K562 (cell line): ENCODE results near the gene ACP4. TPM values are rescaled to one million over a fixed set of nuclear protein-coding genes. Genes with fewer than 3 reads are reported as not detected.

Source experiments
- ARNT ChIP-seq, 2 experiments: fragments of 450-650 bp; IDR thresholded peaks; 2 replicates each; pipeline ENCODE4 v1.6.1; 2016; ENCODE audit warnings: mild to moderate bottlenecking in 1 of 2
- ATF2 ChIP-seq: sonication (generic); formaldehyde crosslinking; IDR thresholded peaks from 2 replicates; pipeline ENCODE4 v1.8.1; 2022; ENCODE audit warnings: missing genetic modification reagents
- ATF7 ChIP-seq: fragments of 450-650 bp; IDR thresholded peaks from 2 replicates; pipeline ENCODE4 v1.7.1; 2014; ENCODE audit warnings: mild to moderate bottlenecking, moderate library complexity
- CBFA2T3 ChIP-seq: fragments of 450-650 bp; IDR thresholded peaks from 2 replicates; pipeline ENCODE4 v1.6.1; 2017
- CHD1 ChIP-seq: fragments of 200-600 bp; sonication (generic); IDR thresholded peaks from one replicate; pipeline ENCODE4 v1.6.1; 2012; ENCODE audit warnings: mild to moderate bottlenecking, moderate library complexity, low read length, inconsistent platforms
- CHD4 ChIP-seq: fragments of 200-600 bp; sonication (generic); IDR thresholded peaks from 3 replicates; pipeline ENCODE4 v1.6.1; 2012; ENCODE audit warnings: low read depth, mild to moderate bottlenecking, mixed read lengths, low read length, inconsistent platforms; ENCODE audit not compliant: insufficient read depth, insufficient replicate concordance, poor library complexity, severe bottlenecking
- DIDO1 ChIP-seq: fragments of 450-650 bp; IDR thresholded peaks from 2 replicates; pipeline ENCODE4 v1.6.1; 2016; ENCODE audit warnings: low read depth, missing biosample characterization, missing genetic modification characterization
- EGR1 ChIP-seq: fragments of 450-650 bp; conservative IDR thresholded peaks from 2 replicates; pipeline ENCODE4 v1.6.1; 2017; ENCODE audit warnings: mild to moderate bottlenecking
- ELK1 ChIP-seq: sonication (generic); formaldehyde crosslinking; IDR thresholded peaks from 2 replicates; pipeline ENCODE4 v1.8.1; 2022; ENCODE audit warnings: missing genetic modification reagents
- FOS ChIP-seq: IDR thresholded peaks from 3 replicates; pipeline ENCODE4 v1.6.1; 2011; ENCODE audit not compliant: insufficient read length; ENCODE audit errors: extremely low read depth
- FOXJ3 ChIP-seq: sonication (generic); formaldehyde crosslinking; IDR thresholded peaks from 2 replicates; pipeline ENCODE4 v1.4.0; 2020; ENCODE audit warnings: mild to moderate bottlenecking, missing genetic modification reagents
- HDAC3 ChIP-seq: fragments of 450-650 bp; IDR thresholded peaks from 2 replicates; pipeline ENCODE4 v1.6.1; 2018; ENCODE audit warnings: borderline replicate concordance, mild to moderate bottlenecking, moderate library complexity; ENCODE audit not compliant: partially characterized antibody
- LEF1 ChIP-seq: fragments of 450-650 bp; IDR thresholded peaks from 2 replicates; pipeline ENCODE4 v1.6.1; 2016; ENCODE audit warnings: mild to moderate bottlenecking
- PHTF2 ChIP-seq: fragments of 250-450 bp; sonication (Bioruptor Pico); IDR thresholded peaks from 2 replicates; pipeline ENCODE4 v1.5.0; 2021; ENCODE audit warnings: mild to moderate bottlenecking
- POU5F1 ChIP-seq: fragments of 150-350 bp; IDR thresholded peaks from 2 replicates; pipeline ENCODE4 v1.6.1; 2014; ENCODE audit warnings: borderline replicate concordance, low read length, low read depth, mild to moderate bottlenecking; ENCODE audit not compliant: partially characterized antibody
- RBM14 ChIP-seq: fragments of 200-400 bp; formaldehyde crosslinking; IDR thresholded peaks from 2 replicates; pipeline ENCODE4 v1.6.1; 2018; ENCODE audit warnings: low read depth, mild to moderate bottlenecking, low read length, moderate library complexity, borderline replicate concordance; ENCODE audit not compliant: insufficient read depth
- RBM25 ChIP-seq: fragments of 200-400 bp; formaldehyde crosslinking; IDR thresholded peaks from 2 replicates; pipeline ENCODE4 v1.6.1; 2018; ENCODE audit warnings: low read length, low read depth, moderate library complexity; ENCODE audit not compliant: severe bottlenecking
- RHOXF2B ChIP-seq: fragments of 250-450 bp; sonication (Bioruptor Pico); conservative IDR thresholded peaks from 2 replicates; pipeline ENCODE4 v1.5.1; 2021
- RNF219 ChIP-seq: fragments of 250-450 bp; sonication (Bioruptor Pico); IDR thresholded peaks from 2 replicates; pipeline ENCODE4 v1.5.0; 2022; ENCODE audit warnings: mild to moderate bottlenecking
- SP1 ChIP-seq: sonication (generic); formaldehyde crosslinking; IDR thresholded peaks from 2 replicates; pipeline ENCODE4 v1.8.1; 2022; ENCODE audit warnings: mild to moderate bottlenecking, missing genetic modification reagents
- ZNF133 ChIP-seq: fragments of 250-450 bp; sonication (Bioruptor Pico); IDR thresholded peaks from 2 replicates; pipeline ENCODE4 v1.4.0; 2020; ENCODE audit warnings: mild to moderate bottlenecking
- ZSCAN32 ChIP-seq: fragments of 450-650 bp; formaldehyde crosslinking; IDR thresholded peaks from 2 replicates; pipeline ENCODE4 v1.4.0; 2020; ENCODE audit warnings: mild to moderate bottlenecking, moderate library complexity
- polyA plus RNA-seq, 8 experiments: library from polyadenylated mRNA; depleted of rRNA in 4 of 8; stranded (reverse) in 5 of 8; unstranded in 3 of 8; fragments of >200 nt; fragmentation: Nextera tagmentation in 2 of 8; fragmentation: Illumina TruSeq in 1 of 8; extraction: Ambion mirVana in 2 of 8; extraction: Trizol in 1 of 8; gene quantifications; 2 replicates each; pipeline versions ENCODE4 v1.2.1 to v1.2.3, GENCODE V29; 2011 to 2014; ENCODE audit warnings: inconsistent platforms in 1 of 8, missing spikeins in 1 of 8
- total RNA-seq, 7 experiments: library from RNA; depleted of rRNA in 6 of 7; stranded (reverse); fragments of >200 nt in 6 of 7; fragmentation: Illumina TruSeq in 2 of 7; extraction: Trizol in 2 of 7; gene quantifications; 2 replicates each; pipeline versions ENCODE4 v1.2.1 to v1.2.3, GENCODE V29; 2011 to 2021; ENCODE audit warnings: low replicate concordance in 1 of 7

ACP4 gene
- total and polyA plus RNA-seq, 9 of the 15 experiments (the other 6 are each of a cell fraction or from before 2014, with no cell fraction given), result not detected

GRCh38 chr19:50804420-50805272 is 14.4 kb downstream of the ACP4 start (continued):
- TF ChIP-seq ELK1 (CRISPR knock-in tag) (no peak), ZSCAN32 (CRISPR knock-in tag) (no peak), PHTF2 (CRISPR knock-in tag) (no peak), EGR1 (no peak; the same call in 1 of the 2 replicates), RHOXF2B (CRISPR knock-in tag) (no peak), CBFA2T3 (no peak), RBM25 (no peak), CHD4 (no peak), RNF219 (CRISPR knock-in tag) (no peak), ATF7 (peak; percentile 90), LEF1 (no peak), RBM14 (no peak), POU5F1 (peak; percentile 14), FOXJ3 (CRISPR knock-in tag) (no peak), SP1 (peak; percentile 91), DIDO1 (tag) (0 out of 2 replicates have a peak, but pooled peaks have one; percentile 57), CHD1 (peak; percentile 89), HDAC3 (peak; percentile 65), ARNT (IDR thresholded peaks at IDR 0.05) (no peak; a peak in 1 of 4 replicates), ZNF133 (CRISPR knock-in tag) (no peak), FOS (no peak), ATF2 (CRISPR knock-in tag) (no peak)
